HG02884 (cell line): ENCODE results near the gene PITPNC1.
"Not testable (repeated sequence)": the region's sequence is repeated elsewhere in the genome, so short reads cannot be mapped to it uniquely, and the experiment has no call there.

Experiments
- ATAC-seq: cut with Tn5 transposase; IDR thresholded peaks from one replicate; pipeline ENCODE4 v1.9.1; 2021; ENCODE audit warnings: mild to moderate bottlenecking, moderate library complexity; ENCODE audit not compliant: unreplicated experiment

PITPNC1 gene

GRCh38 chr17:67666028-67666427, 288.9 kb downstream of the PITPNC1 start:
- ATAC-seq = no peak

- no peak for ATAC-seq
Observed at GRCh38 chr17:67666710-67667109, 289.6 kb downstream of the PITPNC1 start.

- no peak for ATAC-seq
Observed at GRCh38 chr17:67671493-67671892, 294.4 kb downstream of the PITPNC1 start.

- ATAC-seq = no peak
Observed at GRCh38 chr17:67672592-67673335, 295.7 kb downstream of the PITPNC1 start.

- no peak for ATAC-seq
Observed at GRCh38 chr17:67675481-67675880, 298.4 kb downstream of the PITPNC1 start.

- ATAC-seq = no peak
Observed at GRCh38 chr17:67676305-67676704, 299.2 kb downstream of the PITPNC1 start.

GRCh38 chr17:67678414-67678813, 301.3 kb downstream of the PITPNC1 start:
- no peak for ATAC-seq

- no peak for ATAC-seq
Observed at GRCh38 chr17:67679225-67679624, 302.1 kb downstream of the PITPNC1 start.

GRCh38 chr17:67679721-67680120, 302.6 kb downstream of the PITPNC1 start:
- ATAC-seq = no peak

- ATAC-seq = no peak
Observed at GRCh38 chr17:67680445-67681224, 303.6 kb downstream of the PITPNC1 start.

- ATAC-seq = no peak
Observed at GRCh38 chr17:67682196-67682595, 305.1 kb downstream of the PITPNC1 start.

GRCh38 chr17:67685351-67685750, 308.3 kb downstream of the PITPNC1 start:
- ATAC-seq = no peak

GRCh38 chr17:67686241-67686640, 309.2 kb downstream of the PITPNC1 start:
- no peak for ATAC-seq

GRCh38 chr17:67687511-67687910, 310.4 kb downstream of the PITPNC1 start:
- no peak for ATAC-seq

- ATAC-seq = no peak
Observed at GRCh38 chr17:67689534-67690177, 312.6 kb downstream of the PITPNC1 start.

GRCh38 chr17:67693811-67694210, 316.7 kb downstream of the PITPNC1 start:
- ATAC-seq = no peak

- ATAC-seq = no peak
Observed at GRCh38 chr17:67696347-67696746, 319.3 kb downstream of the PITPNC1 start.

GRCh38 chr17:67696853-67697498, 319.9 kb downstream of the PITPNC1 start:
- no peak for ATAC-seq

- ATAC-seq = no peak
Observed at GRCh38 chr17:67700037-67700724, 323.1 kb downstream of the PITPNC1 start.

- ATAC-seq = no peak
Observed at GRCh38 chr17:67700725-67701119, 323.6 kb downstream of the PITPNC1 start.

GRCh38 chr17:67702861-67703260, 325.8 kb downstream of the PITPNC1 start:
- not testable (repeated sequence) for ATAC-seq
